Uterus (tissue), 2 donors: ENCODE measurements around the gene GIMAP1.

Experiments used
- CTCF ChIP-seq, 4 experiments: fragments of 200-600 bp in 2 of 4; fragments of 450-650 bp in 2 of 4; sonication (generic) in 2 of 4; IDR thresholded peaks; one replicate each; pipeline ENCODE4 v1.5.1; 2016 to 2019; ENCODE audit warnings: antibody characterized with exemption in 4 of 4, mild to moderate bottlenecking in 2 of 4, moderate library complexity in 1 of 4
- POLR2A ChIP-seq, 2 donors: fragments of 450-650 bp; IDR thresholded peaks; one replicate each; pipeline ENCODE4 v1.6.1; 2016; ENCODE audit warnings: antibody characterized with exemption in 2 of 2, mild to moderate bottlenecking in 1 of 2, moderate library complexity in 1 of 2

- TF ChIP-seq POLR2A (IDR thresholded peaks at IDR 0.05) (no peak), CTCF (IDR thresholded peaks at IDR 0.05) (no peak)
Observed at GRCh38 chr7:150719436-150719835, 3.0 kb downstream of the GIMAP1 start.
